GM18526 (cell line): ENCODE measurements around the gene RNF141.

ENCODE experiments used
- POLR2A ChIP-seq: IDR thresholded peaks from 3 replicates; pipeline ENCODE4 v1.6.1; 2011; ENCODE audit not compliant: insufficient read length; ENCODE audit errors: extremely low read depth

Gene RNF141

DNA sequence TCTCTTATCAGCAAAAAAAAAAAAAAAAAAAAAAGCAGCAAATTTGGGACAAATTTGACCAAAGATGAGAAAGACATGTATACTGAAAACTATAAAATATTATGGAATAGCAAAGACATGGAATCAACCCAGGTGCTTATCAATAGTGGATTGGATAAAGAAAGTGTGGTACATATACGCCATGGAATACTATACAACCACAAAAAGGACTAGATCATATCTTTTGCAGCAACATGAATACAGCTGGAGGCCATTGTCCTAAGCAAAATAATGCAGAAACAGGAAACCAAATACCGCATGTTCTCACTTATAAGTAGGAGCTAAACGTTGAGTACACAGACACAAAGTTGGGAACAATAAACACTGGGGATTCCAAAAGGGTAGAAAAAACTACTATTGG, 1.8 kb upstream of the RNF141 start:
- TF ChIP-seq POLR2A, result no peak

DNA sequence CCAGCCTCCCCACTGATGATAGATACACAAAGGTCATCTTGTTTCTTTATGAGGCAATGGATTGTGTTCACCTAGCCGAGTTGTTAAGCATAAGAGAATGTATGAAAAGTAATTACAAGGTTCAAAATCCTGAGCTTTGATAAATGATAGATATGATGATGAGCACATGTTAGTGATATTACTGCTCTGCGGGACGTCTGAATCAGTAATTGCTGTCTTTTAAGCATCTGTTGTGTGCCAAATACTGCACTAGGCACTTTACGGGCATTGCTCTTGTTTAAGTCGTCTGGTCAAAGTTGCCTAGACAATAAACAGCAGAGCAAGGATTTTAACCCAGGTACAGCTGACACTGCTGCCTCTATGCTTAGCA, 559 bp upstream of the RNF141 start:
- no peak for TF ChIP-seq POLR2A

DNA sequence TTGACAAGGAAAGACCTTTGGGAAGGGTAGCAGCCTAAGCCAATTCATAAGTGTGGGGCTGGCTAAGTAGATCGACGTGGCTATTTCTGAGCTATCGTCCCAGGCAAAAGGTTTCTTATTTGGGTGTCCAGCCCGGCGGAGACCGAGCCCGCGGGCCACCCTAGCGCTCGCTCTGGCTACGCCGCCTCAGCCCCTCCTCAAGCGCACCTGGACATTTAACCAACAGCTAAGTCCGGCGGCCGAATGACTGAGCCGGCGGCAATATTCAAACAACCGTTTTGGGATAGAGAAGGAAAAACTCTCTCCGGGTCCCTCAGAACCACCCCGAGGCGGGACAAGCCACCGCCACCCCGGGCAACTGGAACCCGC, 457 bp downstream of the RNF141 start:
- no peak for TF ChIP-seq POLR2A

DNA sequence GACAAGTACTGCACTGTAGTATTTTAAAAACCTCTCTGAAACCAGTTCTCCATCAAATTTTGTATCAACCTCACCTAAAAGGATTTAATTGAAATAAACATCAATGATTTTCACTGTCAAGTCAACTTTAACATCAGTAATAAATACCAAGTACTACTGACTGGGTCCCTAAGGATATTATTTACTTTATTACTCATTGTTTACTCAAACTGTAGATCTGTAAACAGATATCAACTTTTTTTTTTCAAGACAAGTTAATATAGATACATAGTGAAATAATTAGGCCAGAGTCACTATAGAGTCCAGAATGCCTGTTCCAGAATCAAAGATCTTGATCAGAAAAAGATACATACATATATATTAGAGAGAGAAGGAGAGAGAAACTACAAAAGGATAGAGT, 1.6 kb downstream of the RNF141 start:
- TF ChIP-seq POLR2A, result no peak

DNA sequence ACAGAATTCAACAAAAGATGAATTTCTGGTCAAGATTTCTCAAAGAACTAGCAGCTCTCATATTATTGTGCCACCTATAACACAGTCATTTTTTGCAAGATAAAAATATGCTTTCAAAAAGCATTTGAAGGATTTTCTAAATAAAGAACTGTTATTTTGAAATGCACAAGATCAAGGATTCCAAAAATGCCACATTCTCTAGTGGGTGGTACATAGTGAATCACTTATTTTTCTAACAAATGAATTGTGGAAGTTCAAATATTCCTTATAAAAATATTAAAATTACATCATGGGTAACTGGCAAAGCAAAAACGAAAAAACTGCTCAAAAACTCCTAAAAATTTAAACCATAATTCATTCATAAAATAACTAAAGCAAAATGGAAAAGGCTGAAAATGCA, 2.1 kb downstream of the RNF141 start:
- no peak for TF ChIP-seq POLR2A

DNA sequence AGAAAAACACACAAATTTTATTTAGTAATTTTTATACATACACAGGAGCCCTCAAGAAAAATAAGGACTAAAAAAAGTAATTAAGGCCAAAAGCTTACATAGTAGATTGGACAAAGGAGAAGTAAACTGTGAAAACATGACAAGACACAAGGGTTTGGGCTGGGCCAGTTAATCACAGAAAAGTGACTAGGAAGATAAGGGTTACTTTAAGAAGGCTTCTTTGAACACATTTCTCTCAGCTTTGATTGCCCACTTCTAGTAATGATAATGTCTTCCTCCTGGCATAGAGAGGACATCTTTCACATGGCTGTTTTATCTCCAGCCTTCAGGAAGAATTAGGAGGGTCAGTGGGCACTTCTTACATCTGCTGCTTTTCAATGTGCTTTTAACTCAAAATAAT, 3.4 kb downstream of the RNF141 start:
- TF ChIP-seq POLR2A, result no peak

DNA sequence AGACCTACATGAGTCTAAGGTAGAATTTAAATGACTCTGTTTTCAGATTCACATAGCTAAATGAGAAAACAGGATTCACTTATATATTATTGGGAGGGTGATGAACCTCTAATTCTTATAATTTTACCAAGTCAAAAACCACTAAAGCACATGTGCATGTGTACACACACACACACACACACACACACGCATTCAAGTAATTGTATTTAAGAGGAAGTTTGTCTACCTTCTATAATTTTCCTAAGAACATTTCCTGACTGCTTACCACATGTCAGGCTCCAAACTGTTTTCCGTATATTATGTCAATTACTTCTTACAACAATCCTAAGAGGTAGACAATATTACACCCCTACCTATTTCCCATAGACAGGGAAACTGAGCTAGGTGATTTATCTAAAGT, 6.7 kb downstream of the RNF141 start:
- no peak for TF ChIP-seq POLR2A

DNA sequence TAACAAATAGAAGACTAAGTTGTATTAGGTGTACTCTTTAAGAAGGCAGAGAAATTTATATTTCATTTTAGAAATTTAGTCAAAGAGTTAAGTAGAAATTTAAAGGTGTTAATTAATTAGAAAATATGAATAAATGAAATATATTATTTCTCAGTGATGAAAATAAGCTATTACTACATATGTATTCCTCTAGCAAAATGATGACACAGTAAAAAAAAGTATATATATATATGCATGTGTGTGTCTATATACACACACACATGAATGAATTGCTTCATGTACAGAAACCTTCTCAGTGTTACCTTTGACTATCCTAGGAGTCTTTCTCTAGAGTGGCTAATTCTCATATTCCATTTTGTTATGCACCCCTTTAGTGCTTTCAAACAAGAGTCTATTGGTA, 7.7 kb downstream of the RNF141 start:
- no peak for TF ChIP-seq POLR2A

DNA sequence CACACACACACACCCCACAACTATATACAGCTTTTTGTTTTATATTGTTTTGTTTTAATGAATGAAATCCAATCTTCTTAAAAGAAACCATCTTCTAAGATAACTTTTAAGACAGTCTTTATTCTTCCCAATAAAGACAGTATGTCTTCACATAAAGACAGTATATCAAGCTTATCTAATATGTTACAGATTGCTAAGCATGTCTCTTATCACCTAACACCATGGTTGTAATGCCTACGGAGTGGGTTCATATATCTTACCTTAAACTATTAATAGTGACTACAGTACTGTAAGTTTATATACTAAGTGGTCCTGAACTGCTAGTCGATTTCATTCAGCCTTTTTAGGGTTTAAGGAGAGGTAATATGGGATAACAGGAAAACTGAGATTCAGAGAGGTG, 8.5 kb downstream of the RNF141 start:
- no peak for TF ChIP-seq POLR2A

DNA sequence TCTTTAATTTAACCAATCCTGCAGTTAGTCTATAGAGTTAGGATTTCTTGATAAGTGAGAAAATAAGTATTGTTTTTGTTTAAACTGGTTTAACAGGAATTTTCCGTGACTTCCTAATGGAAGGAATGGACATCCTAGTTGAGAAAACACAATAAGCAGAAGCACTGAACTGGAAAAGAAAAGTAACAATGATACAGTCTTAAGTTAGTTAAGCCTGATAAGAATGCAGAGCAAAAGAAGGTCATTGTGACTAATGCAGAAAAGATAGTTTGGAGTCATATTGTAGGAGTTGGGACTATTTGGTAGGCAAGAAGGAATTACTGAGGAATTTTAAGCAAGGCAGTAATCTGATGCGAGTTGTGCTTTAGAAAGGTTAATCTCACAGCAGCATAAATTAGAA, 11.7 kb downstream of the RNF141 start:
- no peak for TF ChIP-seq POLR2A

DNA sequence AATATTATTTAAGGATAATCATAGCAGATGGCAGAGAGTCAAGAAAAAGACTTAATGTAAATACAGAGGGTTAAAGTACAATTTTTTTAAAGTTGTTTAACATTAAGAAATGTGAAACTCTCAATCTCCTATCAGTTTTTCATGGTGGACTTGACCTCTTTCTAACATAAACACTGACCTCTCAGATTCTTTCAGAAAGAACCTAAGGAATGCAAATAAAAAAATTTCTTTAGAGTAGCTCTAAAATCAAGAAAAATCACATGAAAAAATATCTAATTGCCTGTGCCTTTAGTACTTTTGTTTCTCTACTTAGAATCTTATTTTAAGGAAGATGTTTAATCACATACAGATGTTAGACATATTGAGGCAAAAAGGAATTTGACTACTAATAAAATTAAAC, 12.9 kb downstream of the RNF141 start:
- TF ChIP-seq POLR2A, result no peak

DNA sequence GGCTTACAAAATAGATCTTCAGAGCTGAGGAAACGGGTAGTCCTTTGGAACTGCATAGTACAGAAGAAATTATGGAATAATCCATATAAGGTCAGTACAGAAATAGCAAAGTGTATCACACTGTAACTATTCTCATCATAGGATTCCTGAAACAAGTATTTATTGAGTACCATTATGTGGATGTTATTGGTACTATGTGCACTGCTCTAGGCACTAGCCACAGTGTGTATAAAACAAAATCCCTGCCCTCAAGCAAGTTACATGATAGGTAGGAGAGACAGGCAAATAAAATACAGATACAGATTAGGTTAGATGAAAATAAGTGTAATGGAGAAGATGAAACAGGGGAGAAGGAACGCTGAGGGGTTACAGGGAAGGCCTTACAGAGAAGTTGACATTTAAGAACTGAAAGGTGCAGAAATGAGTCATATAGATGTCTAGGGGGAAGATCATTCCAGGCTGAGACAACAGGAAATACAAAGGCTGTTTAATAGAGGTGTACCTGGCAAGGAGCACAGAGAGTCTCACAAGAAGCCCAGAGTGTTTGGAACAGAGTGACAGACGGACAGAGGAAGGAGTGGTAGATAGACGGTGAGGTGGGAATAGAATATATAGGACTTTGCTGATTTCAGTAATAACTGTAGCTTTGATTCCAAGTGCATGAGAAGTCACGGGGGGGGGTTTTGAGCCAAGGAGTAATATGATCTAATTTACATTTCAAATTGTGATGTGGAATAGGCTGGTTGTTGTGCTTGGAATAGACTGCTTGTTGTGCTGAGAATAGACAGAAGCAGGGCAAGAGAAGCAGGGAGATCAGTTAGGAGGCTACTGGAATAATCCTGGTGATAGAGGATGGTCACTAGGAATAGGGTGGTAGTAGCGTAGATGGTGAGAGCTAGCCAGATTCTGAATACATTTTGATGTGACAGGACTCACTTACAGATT, 13.7 kb downstream of the RNF141 start:
- no peak for TF ChIP-seq POLR2A

DNA sequence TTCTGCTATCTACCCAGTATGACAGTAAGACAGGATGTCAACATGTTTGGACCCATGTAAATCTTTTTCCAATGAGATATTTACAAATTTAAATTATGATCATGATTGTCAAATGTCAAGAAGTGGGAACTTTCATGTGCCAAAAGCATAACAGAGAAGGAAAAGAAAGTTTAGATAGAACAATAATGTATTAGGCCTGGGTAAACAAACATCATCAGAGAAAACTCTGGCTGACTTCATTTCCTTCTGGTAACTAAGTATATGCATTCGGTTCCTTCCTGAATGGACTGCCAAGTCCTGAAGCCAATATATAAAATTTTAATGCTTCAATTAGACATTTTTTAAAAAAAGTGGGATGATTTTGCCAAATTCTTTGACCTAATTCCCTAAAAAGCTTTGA, 16.5 kb downstream of the RNF141 start:
- no peak for TF ChIP-seq POLR2A

DNA sequence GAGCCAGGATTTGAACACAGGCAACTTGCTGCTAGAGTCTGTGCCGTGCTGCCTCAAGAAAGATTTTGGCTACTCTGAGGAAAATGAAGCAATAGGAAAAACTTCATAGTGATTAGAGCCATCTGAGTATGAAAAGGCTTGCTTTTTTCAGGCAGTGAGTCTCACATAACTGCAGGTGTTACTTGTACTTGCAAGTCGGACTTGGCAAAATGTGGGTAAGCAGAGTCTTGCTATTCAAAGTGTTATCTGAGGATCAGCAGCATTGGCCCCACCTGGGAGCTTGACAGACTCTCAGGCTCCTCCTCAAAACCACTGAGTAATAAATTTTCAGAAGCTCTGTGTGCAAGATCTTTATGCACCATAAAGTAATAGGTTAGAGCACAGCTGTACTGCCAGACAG, 18.1 kb downstream of the RNF141 start:
- TF ChIP-seq POLR2A, result no peak

DNA sequence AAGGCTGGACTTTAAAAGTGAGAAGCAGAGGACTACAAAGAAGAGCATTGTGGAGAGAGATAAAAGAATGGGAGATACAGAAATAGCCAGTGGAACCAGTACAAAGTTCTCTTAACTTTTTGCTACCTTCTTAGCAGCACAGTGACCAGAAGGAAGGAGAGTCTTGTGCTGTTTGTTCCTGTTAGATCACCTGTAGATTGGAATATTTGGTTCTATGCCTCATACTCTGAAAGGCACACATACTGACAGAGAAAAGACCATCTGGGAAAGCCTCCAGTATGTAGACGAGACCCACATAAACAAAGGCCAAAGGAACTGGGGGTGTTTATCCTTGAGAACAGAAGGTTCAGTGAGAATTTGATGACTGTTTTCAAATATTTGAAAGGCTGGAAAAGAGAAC, 18.7 kb downstream of the RNF141 start:
- no peak for TF ChIP-seq POLR2A

DNA sequence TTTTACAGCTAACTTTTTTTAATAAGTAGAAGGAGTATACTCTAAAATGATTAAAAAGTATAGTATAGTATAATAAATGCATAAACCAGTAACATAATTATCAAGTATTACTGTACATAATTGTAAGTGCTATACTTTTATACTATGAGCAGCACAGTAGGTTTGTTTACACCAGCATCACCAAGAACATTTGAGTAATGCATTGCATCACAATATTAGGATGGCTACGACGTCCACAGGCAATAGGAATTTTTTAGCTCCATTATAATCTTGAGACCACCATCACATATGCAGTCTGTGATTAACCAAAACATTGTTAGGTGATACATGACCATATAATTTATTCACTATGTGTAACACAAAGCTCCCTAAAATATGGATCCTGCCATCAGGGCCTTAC, 20.4 kb downstream of the RNF141 start:
- no peak for TF ChIP-seq POLR2A

DNA sequence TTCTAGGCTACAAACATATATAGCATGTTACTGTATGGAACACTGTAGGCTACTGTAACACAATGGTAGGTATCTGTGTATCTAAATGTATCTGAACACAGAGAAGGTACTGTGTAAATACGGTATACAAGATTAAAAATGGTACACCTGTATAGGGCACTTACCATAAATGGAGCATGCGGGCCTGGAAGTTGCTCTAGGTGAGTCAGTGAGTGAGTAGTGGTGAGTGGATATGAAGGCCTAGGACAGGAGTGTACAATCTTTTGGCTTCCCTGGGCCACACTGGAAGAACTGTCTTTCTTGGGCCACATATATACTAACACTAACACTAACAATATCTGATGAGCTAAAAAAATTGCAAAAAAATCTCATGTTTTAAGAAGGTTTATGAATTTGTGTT, 21.4 kb downstream of the RNF141 start:
- TF ChIP-seq POLR2A, result no peak
